Esophagus muscularis mucosa (tissue), 4 donors: Measurements from ENCODE around the gene HOXD4.

Experiments
- EP300 ChIP-seq: sonication (generic); formaldehyde crosslinking; IDR thresholded peaks from one replicate; pipeline ENCODE4 v1.6.1; 2017; ENCODE audit warnings: antibody characterized with exemption
- POLR2A ChIP-seq: fragments of 450-650 bp; IDR thresholded peaks from one replicate; pipeline ENCODE4 v1.6.1; 2017; ENCODE audit warnings: antibody characterized with exemption, moderate library complexity, mild to moderate bottlenecking, low read depth
- POLR2AphosphoS5 ChIP-seq, 2 donors: sonication (generic); formaldehyde crosslinking; IDR thresholded peaks; one replicate each; pipeline ENCODE4 v1.6.1; 2017; ENCODE audit warnings: antibody characterized with exemption in 2 of 2
- TF ChIP-seq, protein P1 (sequence below), 3 experiments: fragments of 200-600 bp in 2 of 3; fragments of 450-650 bp in 1 of 3; sonication (generic) in 2 of 3; IDR thresholded peaks; one replicate each; pipeline ENCODE4 v1.5.1; 2017 to 2019; ENCODE audit warnings: antibody characterized with exemption in 3 of 3, mild to moderate bottlenecking in 2 of 3, moderate library complexity in 1 of 3

GRCh38 chr2:176128172-176128981 is 23.0 kb upstream of the HOXD4 start:
- TF ChIP-seq POLR2A (no peak), POLR2AphosphoS5 (IDR thresholded peaks at IDR 0.05) (no peak), EP300 (no peak)
- TF ChIP-seq, protein P1, sequence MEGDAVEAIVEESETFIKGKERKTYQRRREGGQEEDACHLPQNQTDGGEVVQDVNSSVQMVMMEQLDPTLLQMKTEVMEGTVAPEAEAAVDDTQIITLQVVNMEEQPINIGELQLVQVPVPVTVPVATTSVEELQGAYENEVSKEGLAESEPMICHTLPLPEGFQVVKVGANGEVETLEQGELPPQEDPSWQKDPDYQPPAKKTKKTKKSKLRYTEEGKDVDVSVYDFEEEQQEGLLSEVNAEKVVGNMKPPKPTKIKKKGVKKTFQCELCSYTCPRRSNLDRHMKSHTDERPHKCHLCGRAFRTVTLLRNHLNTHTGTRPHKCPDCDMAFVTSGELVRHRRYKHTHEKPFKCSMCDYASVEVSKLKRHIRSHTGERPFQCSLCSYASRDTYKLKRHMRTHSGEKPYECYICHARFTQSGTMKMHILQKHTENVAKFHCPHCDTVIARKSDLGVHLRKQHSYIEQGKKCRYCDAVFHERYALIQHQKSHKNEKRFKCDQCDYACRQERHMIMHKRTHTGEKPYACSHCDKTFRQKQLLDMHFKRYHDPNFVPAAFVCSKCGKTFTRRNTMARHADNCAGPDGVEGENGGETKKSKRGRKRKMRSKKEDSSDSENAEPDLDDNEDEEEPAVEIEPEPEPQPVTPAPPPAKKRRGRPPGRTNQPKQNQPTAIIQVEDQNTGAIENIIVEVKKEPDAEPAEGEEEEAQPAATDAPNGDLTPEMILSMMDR (IDR thresholded peaks at IDR 0.05), result no peak
